SK-N-MC (cell line): ENCODE measurements around the gene BTBD3.

Experiments
- DNase-seq: peaks from one replicate; pipeline ENCODE4 v3.0.0-alpha.2; 2011; ENCODE audit warnings: low read depth, low spot score
- H3K27ac ChIP-seq: fragments of 200-600 bp; sonication (generic); 2 replicates; pipeline ENCODE4 v1.5.1; 2016; ENCODE audit warnings: mixed run types
- H3K36me3 ChIP-seq: fragments of 200-600 bp; sonication (generic); 2 replicates; pipeline ENCODE4 v1.6.1; 2017; ENCODE audit warnings: antibody characterized with exemption, low read length, mixed read lengths; ENCODE audit not compliant: insufficient read depth
- H3K4me3 ChIP-seq: fragments of 200-600 bp; sonication (generic); 2 replicates; pipeline ENCODE4 v1.5.1; 2016
- H3K9ac ChIP-seq: fragments of 200-600 bp; sonication (generic); 2 replicates; pipeline ENCODE4 v1.8.0; 2017; ENCODE audit warnings: mixed run types, mixed read lengths; ENCODE audit not compliant: insufficient read length
- H3K9me3 ChIP-seq: fragments of 200-600 bp; sonication (generic); 2 replicates; pipeline ENCODE4 v1.6.1; 2017; ENCODE audit warnings: low read depth, mild to moderate bottlenecking, antibody characterized with exemption, low read length, moderate library complexity, mixed read lengths
- EZH2 ChIP-seq: fragments of 200-600 bp; sonication (generic); IDR thresholded peaks from one replicate; pipeline ENCODE4 v1.6.1; 2017; ENCODE audit warnings: antibody characterized with exemption
- FOXP2 ChIP-seq: optimal IDR thresholded peaks from 2 replicates; pipeline ENCODE3; 2011; ENCODE audit warnings: mild to moderate bottlenecking, moderate library complexity; ENCODE audit not compliant: insufficient read depth; ENCODE audit errors: extremely low read length, control extremely low read depth
- POLR2AphosphoS5 ChIP-seq: IDR thresholded peaks from 2 replicates; pipeline ENCODE4 v1.6.1; 2012; ENCODE audit warnings: mild to moderate bottlenecking, low read depth, low read length, borderline replicate concordance

The BTBD3 gene

GRCh38 chr20:11966186-11966585, 48.5 kb downstream of the BTBD3 start:
- no peaks in the 10 kb centered on the region for H3K9me3 ChIP-seq
- no peak for DNase-seq
- no peak overlapping the region for H3K4me3 ChIP-seq
- H3K9ac ChIP-seq = no peak overlapping the region
- H3K27ac ChIP-seq = no peak overlapping the region
- TF ChIP-seq POLR2AphosphoS5 (no peak), EZH2 (no peak), FOXP2 (no peak)
- H3K36me3 ChIP-seq = no peaks in the 10 kb centered on the region

- H3K9me3 ChIP-seq = no peaks in the 10 kb centered on the region
- H3K27ac ChIP-seq = no peak overlapping the region
- DNase-seq = no peak
- H3K4me3 ChIP-seq = no peak overlapping the region
- no peak overlapping the region for H3K9ac ChIP-seq
- no peaks in the 10 kb centered on the region for H3K36me3 ChIP-seq
- TF ChIP-seq POLR2AphosphoS5 = no peak
- TF ChIP-seq EZH2 = no peak
- TF ChIP-seq FOXP2 = no peak
These were observed 52.6 kb downstream of the BTBD3 start for GRCh38 chr20:11970243-11970836.

GRCh38 chr20:11972478-11972877, 54.8 kb downstream of the BTBD3 start:
- Histone ChIP-seq H3K9me3 (no peaks in the 10 kb centered on the region), H3K9ac (no peak overlapping the region), H3K36me3 (no peaks in the 10 kb centered on the region), H3K4me3 (no peak overlapping the region), H3K27ac (no peak overlapping the region)
- no peak for DNase-seq
- no peak for TF ChIP-seq POLR2AphosphoS5
- no peak for TF ChIP-seq FOXP2
- TF ChIP-seq EZH2 = no peak
